ENCODE measurements around the gene STAT1.

DNA sequence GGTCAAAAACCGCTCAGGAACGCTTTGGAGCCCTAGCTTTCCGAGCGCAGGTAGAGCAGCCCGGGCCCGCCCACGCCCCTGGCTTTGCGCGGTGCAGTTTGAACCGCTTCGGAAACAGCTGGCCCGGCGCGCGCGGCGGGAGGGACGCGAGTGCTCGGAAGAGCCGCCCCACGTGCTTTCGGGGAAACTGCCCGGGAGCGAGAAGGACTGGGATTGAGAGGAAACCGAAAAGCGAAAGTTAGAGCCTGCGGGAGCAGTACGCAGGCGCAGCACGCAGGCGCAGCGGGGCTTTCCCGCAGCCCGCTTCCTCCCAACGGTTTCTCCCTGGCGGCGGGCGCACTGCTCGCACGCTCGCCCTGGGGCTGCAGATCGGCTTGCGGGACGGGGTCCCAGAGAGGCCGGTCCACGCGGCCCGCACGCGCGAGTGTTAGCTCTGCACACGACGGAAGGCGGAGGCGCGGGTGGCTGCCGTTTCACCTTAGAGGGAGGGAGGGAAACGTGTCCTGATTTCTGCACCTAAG is 6.3 kb upstream of the STAT1 start:
- peak; percentile 87 to 92 for TF ChIP-seq POLR2A (IDR thresholded peaks at IDR 0.05)
- TF ChIP-seq, protein P1, sequence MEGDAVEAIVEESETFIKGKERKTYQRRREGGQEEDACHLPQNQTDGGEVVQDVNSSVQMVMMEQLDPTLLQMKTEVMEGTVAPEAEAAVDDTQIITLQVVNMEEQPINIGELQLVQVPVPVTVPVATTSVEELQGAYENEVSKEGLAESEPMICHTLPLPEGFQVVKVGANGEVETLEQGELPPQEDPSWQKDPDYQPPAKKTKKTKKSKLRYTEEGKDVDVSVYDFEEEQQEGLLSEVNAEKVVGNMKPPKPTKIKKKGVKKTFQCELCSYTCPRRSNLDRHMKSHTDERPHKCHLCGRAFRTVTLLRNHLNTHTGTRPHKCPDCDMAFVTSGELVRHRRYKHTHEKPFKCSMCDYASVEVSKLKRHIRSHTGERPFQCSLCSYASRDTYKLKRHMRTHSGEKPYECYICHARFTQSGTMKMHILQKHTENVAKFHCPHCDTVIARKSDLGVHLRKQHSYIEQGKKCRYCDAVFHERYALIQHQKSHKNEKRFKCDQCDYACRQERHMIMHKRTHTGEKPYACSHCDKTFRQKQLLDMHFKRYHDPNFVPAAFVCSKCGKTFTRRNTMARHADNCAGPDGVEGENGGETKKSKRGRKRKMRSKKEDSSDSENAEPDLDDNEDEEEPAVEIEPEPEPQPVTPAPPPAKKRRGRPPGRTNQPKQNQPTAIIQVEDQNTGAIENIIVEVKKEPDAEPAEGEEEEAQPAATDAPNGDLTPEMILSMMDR (IDR thresholded peaks at IDR 0.05): peak in 3 of 6 experiments; percentile 37 to 44 (median 37)
